Mesenchymal stem cell (in vitro differentiated cells and primary cell): Measurements from ENCODE around the gene OTULIN.

ENCODE experiments used
- DNase-seq: peaks from one replicate; pipeline ENCODE4 v3.0.0-alpha.2; 2013
- H2AFZ ChIP-seq: one replicate; pipeline ENCODE4 v1.6.1; 2013; ENCODE audit warnings: low read depth, mild to moderate bottlenecking, control low read depth, inconsistent platforms, low read length, moderate library complexity
- H2AK5ac ChIP-seq: 2 replicates; pipeline ENCODE4 v1.6.1; 2013; ENCODE audit warnings: low read length, moderate library complexity, mild to moderate bottlenecking, inconsistent platforms; ENCODE audit not compliant: severe bottlenecking
- H2BK120ac ChIP-seq: one replicate; pipeline ENCODE4 v1.6.1; 2013; ENCODE audit warnings: low read depth, mild to moderate bottlenecking, inconsistent platforms, low read length, moderate library complexity
- H2BK12ac ChIP-seq, 2 experiments: one replicate each; pipeline ENCODE4 v1.6.1; 2013; ENCODE audit warnings: inconsistent platforms in 2 of 2, low read length in 2 of 2, mild to moderate bottlenecking in 2 of 2, moderate library complexity in 2 of 2, control low read depth in 1 of 2
- H2BK15ac ChIP-seq: one replicate; pipeline ENCODE4 v1.6.1; 2013; ENCODE audit warnings: mild to moderate bottlenecking, low read depth, inconsistent platforms; ENCODE audit not compliant: poor library complexity, severe bottlenecking
- H2BK5ac ChIP-seq: 2 replicates; pipeline ENCODE4 v1.6.1; 2013; ENCODE audit warnings: low read depth, mild to moderate bottlenecking, low read length, control low read depth, inconsistent platforms; ENCODE audit not compliant: poor library complexity, severe bottlenecking
- H3K14ac ChIP-seq, 2 experiments: one replicate each; pipeline ENCODE4 v1.6.1; 2013; ENCODE audit warnings: inconsistent platforms in 2 of 2, low read length in 2 of 2, control low read depth in 1 of 2, mild to moderate bottlenecking in 1 of 2, moderate library complexity in 1 of 2
- H3K18ac ChIP-seq, 2 experiments: one replicate each; pipeline ENCODE4 v1.6.1; 2013; ENCODE audit warnings: inconsistent platforms in 2 of 2, low read length in 2 of 2, control low read depth in 1 of 2, low read depth in 1 of 2, mild to moderate bottlenecking in 1 of 2
- H3K23ac ChIP-seq, 2 experiments: one replicate each; pipeline ENCODE4 v1.6.1; 2013; ENCODE audit warnings: inconsistent platforms in 2 of 2, low read length in 2 of 2, mild to moderate bottlenecking in 2 of 2, moderate library complexity in 2 of 2, control low read depth in 1 of 2
- H3K27ac ChIP-seq: 2 replicates; pipeline ENCODE4 v1.5.1; 2013; ENCODE audit warnings: mild to moderate bottlenecking, moderate library complexity, low read length, control low read depth, inconsistent platforms; ENCODE audit not compliant: poor library complexity, severe bottlenecking
- H3K27me3 ChIP-seq, 2 experiments: 2 replicates each; pipeline versions ENCODE4 v1.6.1 to v1.7.0; 2013; ENCODE audit warnings: low read length in 2 of 2, mild to moderate bottlenecking in 2 of 2, moderate library complexity in 2 of 2, control low read depth in 1 of 2, inconsistent platforms in 1 of 2; ENCODE audit not compliant: control insufficient read depth in 1 of 2, insufficient read depth in 1 of 2
- H3K36me3 ChIP-seq, 2 experiments: 2 replicates each; pipeline versions ENCODE4 v1.6.1 to v1.7.0; 2013; ENCODE audit warnings: low read length in 2 of 2, control low read depth in 1 of 2, inconsistent platforms in 1 of 2, low read depth in 1 of 2, mild to moderate bottlenecking in 1 of 2; ENCODE audit not compliant: insufficient read depth in 2 of 2, control insufficient read depth in 1 of 2
- H3K4ac ChIP-seq, 2 experiments: one replicate each; pipeline ENCODE4 v1.6.1; 2013; ENCODE audit warnings: inconsistent platforms in 2 of 2, low read length in 2 of 2, mild to moderate bottlenecking in 2 of 2, moderate library complexity in 2 of 2, control low read depth in 1 of 2, low read depth in 1 of 2
- H3K4me1 ChIP-seq: 2 replicates; pipeline ENCODE4 v1.6.1; 2013; ENCODE audit warnings: low read depth, low read length, control low read depth; ENCODE audit not compliant: control insufficient read depth, insufficient read depth
- H3K4me2 ChIP-seq: 2 replicates; pipeline ENCODE4 v1.6.1; 2013; ENCODE audit warnings: low read length, mild to moderate bottlenecking, inconsistent platforms; ENCODE audit not compliant: poor library complexity, severe bottlenecking
- H3K4me3 ChIP-seq, 2 experiments: 2 replicates each; pipeline versions ENCODE4 v1.5.1 to v1.7.0; 2013; ENCODE audit warnings: low read length in 2 of 2, mild to moderate bottlenecking in 2 of 2, control low read depth in 1 of 2, low read depth in 1 of 2; ENCODE audit not compliant: insufficient read depth in 1 of 2
- H3K79me1 ChIP-seq: replicated peaks from 2 replicates; pipeline ENCODE4 v1.6.1; 2013; ENCODE audit warnings: mild to moderate bottlenecking, control low read depth, low read length, inconsistent platforms; ENCODE audit not compliant: poor library complexity, severe bottlenecking
- H3K9ac ChIP-seq: 2 replicates; pipeline ENCODE4 v1.7.0; 2013; ENCODE audit warnings: mild to moderate bottlenecking, low read length, moderate library complexity
- H3K9me3 ChIP-seq: 2 replicates; pipeline ENCODE4 v1.7.0; 2013; ENCODE audit warnings: mild to moderate bottlenecking, low read length; ENCODE audit not compliant: control insufficient read depth
- H4K8ac ChIP-seq: one replicate; pipeline ENCODE4 v1.6.1; 2013; ENCODE audit warnings: inconsistent platforms, mild to moderate bottlenecking, low read length, moderate library complexity
- H4K91ac ChIP-seq: one replicate; pipeline ENCODE4 v1.6.1; 2013; ENCODE audit warnings: mild to moderate bottlenecking, low read length, inconsistent platforms
- WGBS: methylation state at CpG from one replicate; pipeline ENCODE4 v1.1.7; 2013; ENCODE audit warnings: mixed read lengths; 5-methylcytosine and 5-hydroxymethylcytosine counted together

Gene OTULIN

GRCh38 chr5:14702238-14702839 lies 37.8 kb downstream of the OTULIN start:
- H3K14ac ChIP-seq = no peak overlapping the region
- no peak overlapping the region for H2BK12ac ChIP-seq
- no peaks in the 10 kb centered on the region for H3K4me1 ChIP-seq
- H4K8ac ChIP-seq = no peak overlapping the region
- H3K36me3 ChIP-seq = peaks cover 44 to 70% of the 10 kb centered on the region in 2 experiments
- no peak overlapping the region for H2BK15ac ChIP-seq
- H3K23ac ChIP-seq = no peak overlapping the region
- no peak overlapping the region for H4K91ac ChIP-seq
- no peaks in the 10 kb centered on the region for H3K9me3 ChIP-seq
- no peak for DNase-seq
- peaks cover 49% of the 10 kb centered on the region for H3K79me1 ChIP-seq
- H3K9ac ChIP-seq = no peak overlapping the region
- H3K4me2 ChIP-seq = no peak overlapping the region
- H3K4ac ChIP-seq = no peak overlapping the region
- no peak overlapping the region for H2BK120ac ChIP-seq
- no peak overlapping the region for H2BK5ac ChIP-seq
- no peak overlapping the region for H3K18ac ChIP-seq
- no peak overlapping the region for H2AFZ ChIP-seq
- no peak overlapping the region for H2AK5ac ChIP-seq
- no peak overlapping the region for H3K27ac ChIP-seq
- 98% methylated on average over 11 of the region's 11 CpGs for WGBS
- H3K27me3 ChIP-seq = no peaks in the 10 kb centered on the region
- H3K4me3 ChIP-seq = no peak overlapping the region

- Histone ChIP-seq H2BK15ac (no peak overlapping the region), H3K79me1 (peaks cover 36% of the 10 kb centered on the region), H2AK5ac (no peak overlapping the region), H2BK5ac (no peak overlapping the region), H2BK120ac (peak overlapping the region; percentile 62), H3K27me3 (no peaks in the 10 kb centered on the region), H3K4me1 (no peaks in the 10 kb centered on the region), H3K18ac (peak overlapping the region in 1 of 2 experiments; percentile 42), H3K4ac (no peak overlapping the region), H4K91ac (peak overlapping the region; percentile 53), H3K4me3 (no peak overlapping the region), H3K9me3 (no peaks in the 10 kb centered on the region), H3K36me3 (peaks cover 32 to 70% of the 10 kb centered on the region in 2 experiments), H4K8ac (peak overlapping the region; percentile 89), H2AFZ (no peak overlapping the region), H3K4me2 (no peak overlapping the region), H3K27ac (no peak overlapping the region), H3K14ac (no peak overlapping the region), H2BK12ac (peak overlapping the region; percentile 4 to 21), H3K9ac (peak overlapping the region; percentile 61), H3K23ac (no peak overlapping the region)
- DNase-seq = no peak
- 100% methylated on average over 8 of the region's 8 CpGs for WGBS
These were observed 41.0 kb downstream of the OTULIN start for GRCh38 chr5:14705556-14705955.

GRCh38 chr5:14706615-14707021 lies 42.1 kb downstream of the OTULIN start:
- Histone ChIP-seq H4K8ac (no peak overlapping the region), H2AFZ (no peak overlapping the region), H3K36me3 (peaks cover 33 to 79% of the 10 kb centered on the region in 2 experiments), H3K4me1 (no peaks in the 10 kb centered on the region), H3K23ac (no peak overlapping the region), H2BK5ac (no peak overlapping the region), H2BK12ac (peak overlapping the region in 1 of 2 experiments; percentile 3), H3K27me3 (no peaks in the 10 kb centered on the region), H3K14ac (no peak overlapping the region), H3K18ac (peak overlapping the region in 1 of 2 experiments; percentile 18), H3K4ac (no peak overlapping the region), H3K9ac (peak overlapping the region; percentile 61), H3K27ac (no peak overlapping the region), H3K9me3 (no peaks in the 10 kb centered on the region), H2BK15ac (no peak overlapping the region), H2BK120ac (no peak overlapping the region), H3K79me1 (peaks cover 32% of the 10 kb centered on the region), H3K4me3 (no peak overlapping the region), H2AK5ac (no peak overlapping the region), H3K4me2 (no peak overlapping the region), H4K91ac (no peak overlapping the region)
- DNase-seq = peak; percentile 73
- 17% methylated on average over 2 of the region's 6 CpGs for WGBS

GRCh38 chr5:14707811-14708390 lies 43.4 kb downstream of the OTULIN start:
- Histone ChIP-seq H3K36me3 (peaks cover 36 to 81% of the 10 kb centered on the region in 2 experiments), H3K23ac (no peak overlapping the region), H3K79me1 (peaks cover 20% of the 10 kb centered on the region), H3K9me3 (no peaks in the 10 kb centered on the region), H4K91ac (no peak overlapping the region), H3K14ac (no peak overlapping the region), H2BK15ac (no peak overlapping the region), H3K18ac (no peak overlapping the region), H2BK12ac (no peak overlapping the region), H3K27me3 (no peaks in the 10 kb centered on the region), H4K8ac (no peak overlapping the region), H3K4ac (peak overlapping the region in 1 of 2 experiments; percentile 69), H3K9ac (no peak overlapping the region), H2BK5ac (no peak overlapping the region), H2BK120ac (no peak overlapping the region), H3K27ac (no peak overlapping the region), H3K4me1 (no peaks in the 10 kb centered on the region), H3K4me2 (no peak overlapping the region), H2AFZ (no peak overlapping the region), H3K4me3 (no peak overlapping the region), H2AK5ac (no peak overlapping the region)
- DNase-seq = no peak
- WGBS = 95% methylated on average over 9 of the region's 9 CpGs
